GM10248 (cell line): Measurements from ENCODE around the gene HS3ST2.

Experiments used
- CTCF ChIA-PET: fragments of 300-600 bp; sonication (Branson Sonifier 250); formaldehyde crosslinking; extraction: SDS; loops from one replicate; lab custom pipeline; 2021; ENCODE audit warnings: antibody characterized with exemption; lab: Yijun Ruan, JAX
- POLR2A ChIA-PET: fragments of 350-650 bp; sonication (Branson Sonifier 250); formaldehyde crosslinking; extraction: SDS; loops from one replicate; lab custom pipeline; 2020; ENCODE audit warnings: antibody characterized with exemption; lab: Yijun Ruan, JAX
- DNase-seq: peaks from one replicate; pipeline ENCODE4 v3.0.0; 2012; ENCODE audit errors: extremely low spot score
- TF ChIP-seq, protein P1 (sequence below): IDR thresholded peaks from 2 replicates; pipeline ENCODE4 v1.5.1; 2012; ENCODE audit warnings: mild to moderate bottlenecking, low read depth; ENCODE audit errors: extremely low read depth, missing control alignments, control extremely low read depth

Gene HS3ST2

DNA sequence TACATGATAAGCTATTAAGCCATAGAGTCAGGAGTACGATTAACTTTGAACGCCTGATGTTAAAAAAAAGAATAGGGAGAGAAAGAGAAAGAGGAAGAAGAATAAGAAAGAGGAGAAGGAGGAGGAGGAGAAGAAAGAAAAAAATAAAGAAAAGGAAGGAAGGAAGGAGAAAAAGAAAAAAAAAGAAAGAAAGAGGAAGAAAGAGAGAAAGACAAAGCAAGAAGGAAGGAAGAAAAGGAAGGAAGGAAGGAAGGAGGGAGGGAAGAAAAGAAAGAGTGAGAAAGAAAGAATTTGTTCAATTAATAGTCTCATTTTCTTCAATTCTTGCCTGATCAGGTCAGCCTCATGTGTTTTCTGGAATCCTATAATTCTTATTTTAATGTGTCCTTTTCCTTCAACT, 33.7 kb downstream of the HS3ST2 start:
- POLR2A ChIA-PET, result no interaction called here
- CTCF ChIA-PET, result no interaction called here
- TF ChIP-seq, protein P1, sequence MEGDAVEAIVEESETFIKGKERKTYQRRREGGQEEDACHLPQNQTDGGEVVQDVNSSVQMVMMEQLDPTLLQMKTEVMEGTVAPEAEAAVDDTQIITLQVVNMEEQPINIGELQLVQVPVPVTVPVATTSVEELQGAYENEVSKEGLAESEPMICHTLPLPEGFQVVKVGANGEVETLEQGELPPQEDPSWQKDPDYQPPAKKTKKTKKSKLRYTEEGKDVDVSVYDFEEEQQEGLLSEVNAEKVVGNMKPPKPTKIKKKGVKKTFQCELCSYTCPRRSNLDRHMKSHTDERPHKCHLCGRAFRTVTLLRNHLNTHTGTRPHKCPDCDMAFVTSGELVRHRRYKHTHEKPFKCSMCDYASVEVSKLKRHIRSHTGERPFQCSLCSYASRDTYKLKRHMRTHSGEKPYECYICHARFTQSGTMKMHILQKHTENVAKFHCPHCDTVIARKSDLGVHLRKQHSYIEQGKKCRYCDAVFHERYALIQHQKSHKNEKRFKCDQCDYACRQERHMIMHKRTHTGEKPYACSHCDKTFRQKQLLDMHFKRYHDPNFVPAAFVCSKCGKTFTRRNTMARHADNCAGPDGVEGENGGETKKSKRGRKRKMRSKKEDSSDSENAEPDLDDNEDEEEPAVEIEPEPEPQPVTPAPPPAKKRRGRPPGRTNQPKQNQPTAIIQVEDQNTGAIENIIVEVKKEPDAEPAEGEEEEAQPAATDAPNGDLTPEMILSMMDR, result no peak
- DNase-seq, result no peak

DNA sequence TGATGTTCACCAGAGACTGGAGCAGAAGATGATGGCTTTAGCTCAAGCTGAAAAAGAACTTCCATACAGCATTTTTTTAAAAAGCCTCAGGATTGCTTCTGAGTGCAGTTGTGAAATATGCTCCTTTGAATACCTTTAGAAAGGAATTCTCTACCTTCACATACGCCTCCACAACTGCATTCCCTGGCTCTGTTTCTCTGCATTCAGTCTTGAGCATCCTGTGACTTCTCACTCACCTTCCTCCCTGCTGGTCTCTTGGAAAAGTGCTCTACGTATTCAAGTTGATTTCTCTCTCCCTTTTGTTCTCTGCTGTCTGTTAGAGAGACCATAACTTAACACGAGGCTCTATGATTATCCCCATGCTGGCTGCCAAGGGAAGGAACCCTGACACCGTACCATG, 34.5 kb downstream of the HS3ST2 start:
- DNase-seq, result no peak
- TF ChIP-seq, protein P1, result no peak
- POLR2A ChIA-PET, result no interaction called here
- CTCF ChIA-PET, result no interaction called here

DNA sequence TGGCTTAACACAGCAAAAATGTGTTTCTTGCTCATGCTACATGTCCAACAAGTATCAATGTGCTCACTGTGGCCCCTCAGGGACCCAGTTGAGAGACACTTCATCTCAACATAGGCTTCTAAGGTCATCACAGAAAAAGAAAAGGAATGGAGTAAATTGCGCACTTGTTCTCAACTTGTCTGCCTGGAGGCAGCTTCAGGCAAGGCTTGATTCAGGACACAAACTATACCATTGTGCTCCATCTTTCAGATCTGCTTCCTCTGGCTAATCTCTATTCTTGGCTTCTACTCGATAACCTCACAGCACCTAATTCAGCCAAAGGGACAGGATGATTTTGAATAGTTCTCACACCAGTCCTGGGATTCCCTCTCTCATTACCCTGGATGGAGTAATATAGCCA, 35.6 kb downstream of the HS3ST2 start:
- CTCF ChIA-PET, result interaction anchor here (0.7 kb wide), 1 partner anchor 9 kb away, joined by 4 read pairs; no protein-coding TSS in a partner anchor
- POLR2A ChIA-PET, result no interaction called here
- TF ChIP-seq, protein P1, result no peak
- DNase-seq, result no peak

DNA sequence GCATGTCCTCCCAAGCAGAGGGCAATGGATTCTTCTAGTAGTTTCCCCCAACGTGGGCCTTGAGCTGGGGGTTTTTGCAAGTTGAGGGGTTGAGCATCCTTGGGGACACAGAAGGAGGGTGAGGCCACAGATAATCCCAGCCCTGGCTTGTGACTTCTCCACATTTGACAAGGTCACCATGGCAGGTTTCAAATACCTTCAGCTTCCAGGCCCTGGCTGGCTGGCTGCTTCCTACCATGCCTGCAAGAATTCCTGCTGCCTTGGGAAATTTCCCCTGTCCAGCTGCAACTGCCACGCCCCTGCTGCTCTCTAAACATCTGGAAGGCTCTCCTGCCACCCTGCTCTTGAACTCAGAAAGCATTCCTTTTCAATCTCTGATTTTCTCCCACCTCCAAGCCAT, 41.3 kb downstream of the HS3ST2 start:
- DNase-seq, result no peak
- POLR2A ChIA-PET, result no interaction called here
- TF ChIP-seq, protein P1, result no peak
- CTCF ChIA-PET, result no interaction called here

DNA sequence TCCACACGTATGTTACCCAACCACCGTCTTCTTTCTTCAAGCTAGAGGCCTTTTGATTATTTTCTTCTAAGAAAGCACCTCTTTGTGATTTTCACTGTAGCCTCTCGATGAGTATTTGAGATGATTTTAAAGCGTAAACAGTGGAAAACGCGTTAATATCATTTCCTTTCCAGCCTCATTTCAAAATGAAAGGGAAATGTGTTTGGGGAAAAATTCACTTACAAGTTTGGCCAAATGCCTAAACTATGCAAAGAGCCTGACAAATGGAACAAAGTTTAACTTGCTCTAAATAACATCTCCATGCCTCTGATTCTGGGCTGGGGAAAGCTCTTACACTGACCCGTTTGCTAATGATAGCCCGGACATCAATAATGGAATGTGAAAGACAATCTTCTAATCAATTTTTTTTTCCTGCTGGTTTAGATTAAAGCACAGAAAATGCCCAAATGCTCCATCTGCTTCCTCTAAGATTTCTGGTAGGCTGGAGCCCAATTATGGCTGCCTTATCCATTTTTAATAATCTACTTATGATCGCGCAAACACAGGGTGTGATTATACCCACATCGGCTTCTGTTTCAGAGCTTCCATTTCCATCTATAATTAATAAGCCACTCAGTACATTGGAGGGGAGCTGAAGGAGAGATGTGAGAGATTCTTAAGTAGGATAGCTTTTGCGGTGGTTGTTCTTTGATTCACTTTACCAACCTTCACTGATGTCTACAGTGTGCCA, 43.5 kb downstream of the HS3ST2 start:
- TF ChIP-seq, protein P1, result no peak
- ChIA-PET CTCF (no interaction called here), POLR2A (no interaction called here)
- DNase-seq, result no peak

DNA sequence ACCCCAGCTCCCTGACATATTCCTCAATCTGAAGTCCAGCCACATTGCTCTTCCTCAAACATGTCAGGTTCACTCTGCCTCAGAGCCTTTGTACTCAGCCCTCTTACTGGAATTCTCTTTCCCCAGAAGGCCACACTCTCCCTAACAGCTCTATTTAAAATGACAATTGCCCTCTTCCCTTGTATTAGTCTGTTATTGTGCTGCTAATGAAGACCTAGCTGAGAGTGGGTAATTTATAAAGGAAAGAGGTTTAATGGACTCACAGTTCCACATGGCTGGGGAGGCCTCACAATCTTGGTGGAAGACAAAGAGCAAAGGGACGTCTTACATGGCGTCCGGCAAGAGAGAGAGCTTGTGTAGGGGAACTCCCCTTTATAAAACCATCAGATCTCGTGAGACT, 46.0 kb downstream of the HS3ST2 start:
- no peak for DNase-seq
- TF ChIP-seq, protein P1, result no peak
- ChIA-PET POLR2A (no interaction called here), CTCF (interaction anchor here (1.7 to 2.4 kb wide), 2 partner anchors 10 to 16 kb away, joined by 4 to 5 read pairs; no protein-coding TSS in a partner anchor)
